Activated T-cell treated with anti-CD3 and anti-CD28 coated beads, Interleukin-2, amount 50 U/mL, for 48 hours (primary cell): ENCODE data around the gene CXCR6.

Source experiments
- DNase-seq, 2 experiments: peaks; one replicate each; pipeline ENCODE4 v3.0.0-alpha.2; 2020

The CXCR6 gene

GRCh38 chr3:45949432-45949831, 6.2 kb downstream of the CXCR6 start:
- peak in 1 of 2 experiments; percentile 16 for DNase-seq

- peak in 1 of 2 experiments; percentile 18 for DNase-seq
These were observed 6.9 kb downstream of the CXCR6 start for GRCh38 chr3:45950131-45950530.

- DNase-seq: peak; percentile 64 to 75
These were observed 7.7 kb downstream of the CXCR6 start for GRCh38 chr3:45950686-45951600.

- no peak for DNase-seq
These were observed 8.7 kb downstream of the CXCR6 start for GRCh38 chr3:45951946-45952345.

GRCh38 chr3:45952456-45952855, 9.2 kb downstream of the CXCR6 start:
- DNase-seq: peak in 1 of 2 experiments; percentile 10

GRCh38 chr3:45953536-45953935, 10.3 kb downstream of the CXCR6 start:
- peak in 1 of 2 experiments; percentile 10 for DNase-seq

GRCh38 chr3:45954306-45954705, 11.0 kb downstream of the CXCR6 start:
- peak; percentile 7 to 12 for DNase-seq

GRCh38 chr3:45955017-45955647, 11.9 kb downstream of the CXCR6 start:
- DNase-seq: peak; percentile 5 to 11

- DNase-seq: peak; percentile 11 to 17
These were observed 12.4 kb downstream of the CXCR6 start for GRCh38 chr3:45955706-45956105.

GRCh38 chr3:45957586-45957985, 14.3 kb downstream of the CXCR6 start:
- DNase-seq: peak; percentile 12 to 13

GRCh38 chr3:45958321-45958791, 15.1 kb downstream of the CXCR6 start:
- peak in 1 of 2 experiments; percentile 14 for DNase-seq

GRCh38 chr3:45959201-45959600, 15.9 kb downstream of the CXCR6 start:
- DNase-seq: no peak

- no peak for DNase-seq
These were observed 17.0 kb downstream of the CXCR6 start for GRCh38 chr3:45960289-45960688.

- no peak for DNase-seq
These were observed 18.8 kb downstream of the CXCR6 start for GRCh38 chr3:45962033-45962432.

GRCh38 chr3:45964139-45964538, 20.9 kb downstream of the CXCR6 start:
- DNase-seq: peak; percentile 67 to 71

- DNase-seq: no peak
These were observed 22.0 kb downstream of the CXCR6 start for GRCh38 chr3:45965253-45965652.

- DNase-seq: no peak
These were observed 22.4 kb downstream of the CXCR6 start for GRCh38 chr3:45965653-45966052.

- DNase-seq: no peak
These were observed 23.1 kb downstream of the CXCR6 start for GRCh38 chr3:45966371-45966791.

- no peak for DNase-seq
These were observed 23.8 kb downstream of the CXCR6 start for GRCh38 chr3:45966950-45967640.

GRCh38 chr3:45967724-45968123, 24.5 kb downstream of the CXCR6 start:
- DNase-seq: no peak

GRCh38 chr3:45968149-45968548, 24.9 kb downstream of the CXCR6 start:
- DNase-seq: no peak

- no peak for DNase-seq
These were observed 25.4 kb downstream of the CXCR6 start for GRCh38 chr3:45968706-45969105.

GRCh38 chr3:45969116-45969515, 25.9 kb downstream of the CXCR6 start:
- DNase-seq: no peak
